Measurements from ENCODE around the gene TCP1.

DNA sequence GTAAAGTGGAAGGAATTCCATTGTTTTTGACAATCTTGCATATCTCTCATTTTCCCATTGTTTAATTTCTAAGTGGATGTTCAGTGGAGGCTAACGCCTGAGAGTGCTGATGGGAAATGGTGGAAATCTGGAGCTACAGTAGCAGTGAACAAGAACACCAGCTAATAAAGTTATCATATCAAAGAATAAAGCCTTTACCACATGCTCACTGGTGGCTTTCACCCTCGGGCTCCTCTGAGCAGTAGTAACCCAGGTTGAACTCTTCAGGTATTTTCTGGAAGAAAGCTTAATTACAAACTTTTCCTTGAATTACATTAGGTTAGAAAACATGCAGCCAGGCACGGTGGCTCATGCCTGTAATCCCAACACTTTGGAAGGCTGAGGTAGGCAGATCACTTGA, 38.0 kb downstream of the TCP1 start:
- TF ChIP-seq, protein P1, sequence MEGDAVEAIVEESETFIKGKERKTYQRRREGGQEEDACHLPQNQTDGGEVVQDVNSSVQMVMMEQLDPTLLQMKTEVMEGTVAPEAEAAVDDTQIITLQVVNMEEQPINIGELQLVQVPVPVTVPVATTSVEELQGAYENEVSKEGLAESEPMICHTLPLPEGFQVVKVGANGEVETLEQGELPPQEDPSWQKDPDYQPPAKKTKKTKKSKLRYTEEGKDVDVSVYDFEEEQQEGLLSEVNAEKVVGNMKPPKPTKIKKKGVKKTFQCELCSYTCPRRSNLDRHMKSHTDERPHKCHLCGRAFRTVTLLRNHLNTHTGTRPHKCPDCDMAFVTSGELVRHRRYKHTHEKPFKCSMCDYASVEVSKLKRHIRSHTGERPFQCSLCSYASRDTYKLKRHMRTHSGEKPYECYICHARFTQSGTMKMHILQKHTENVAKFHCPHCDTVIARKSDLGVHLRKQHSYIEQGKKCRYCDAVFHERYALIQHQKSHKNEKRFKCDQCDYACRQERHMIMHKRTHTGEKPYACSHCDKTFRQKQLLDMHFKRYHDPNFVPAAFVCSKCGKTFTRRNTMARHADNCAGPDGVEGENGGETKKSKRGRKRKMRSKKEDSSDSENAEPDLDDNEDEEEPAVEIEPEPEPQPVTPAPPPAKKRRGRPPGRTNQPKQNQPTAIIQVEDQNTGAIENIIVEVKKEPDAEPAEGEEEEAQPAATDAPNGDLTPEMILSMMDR (conservative IDR thresholded peaks at IDR 0.05): no peak
- TF ChIP-seq ZFX (IDR thresholded peaks at IDR 0.05): no peak
